HEK293 (cell line): ENCODE results near the gene NBDY.

Source experiments
- TCF7L2 ChIP-seq: IDR thresholded peaks from 2 replicates; pipeline ENCODE4 v1.6.1; 2011; ENCODE audit warnings: low read depth, mild to moderate bottlenecking, inconsistent platforms, low read length, moderate library complexity, borderline replicate concordance
- ZNF274 ChIP-seq, 2 experiments: fragments of 200-500 bp in 1 of 2; fragments of 450-650 bp in 1 of 2; sonication (Bioruptor generic) in 1 of 2; formaldehyde crosslinking in 1 of 2; IDR thresholded peaks; 2 replicates each; pipeline versions ENCODE4 v1.5.1 to v1.6.1; 2014 to 2016; ENCODE audit warnings: borderline replicate concordance in 1 of 2, inconsistent platforms in 1 of 2, low read length in 1 of 2, missing biosample characterization in 1 of 2, missing genetic modification characterization in 1 of 2
- TF ChIP-seq, protein P1 (sequence below): fragments of 450-650 bp; formaldehyde crosslinking; IDR thresholded peaks from 2 replicates; pipeline ENCODE4 v1.5.1; 2016; ENCODE audit warnings: missing biosample characterization, missing genetic modification characterization
- TF ChIP-seq, protein P2 (sequence below): fragments of 450-650 bp; formaldehyde crosslinking; IDR thresholded peaks from 2 replicates; pipeline ENCODE4 v1.5.1; 2016; ENCODE audit warnings: missing biosample characterization, missing genetic modification characterization

DNA sequence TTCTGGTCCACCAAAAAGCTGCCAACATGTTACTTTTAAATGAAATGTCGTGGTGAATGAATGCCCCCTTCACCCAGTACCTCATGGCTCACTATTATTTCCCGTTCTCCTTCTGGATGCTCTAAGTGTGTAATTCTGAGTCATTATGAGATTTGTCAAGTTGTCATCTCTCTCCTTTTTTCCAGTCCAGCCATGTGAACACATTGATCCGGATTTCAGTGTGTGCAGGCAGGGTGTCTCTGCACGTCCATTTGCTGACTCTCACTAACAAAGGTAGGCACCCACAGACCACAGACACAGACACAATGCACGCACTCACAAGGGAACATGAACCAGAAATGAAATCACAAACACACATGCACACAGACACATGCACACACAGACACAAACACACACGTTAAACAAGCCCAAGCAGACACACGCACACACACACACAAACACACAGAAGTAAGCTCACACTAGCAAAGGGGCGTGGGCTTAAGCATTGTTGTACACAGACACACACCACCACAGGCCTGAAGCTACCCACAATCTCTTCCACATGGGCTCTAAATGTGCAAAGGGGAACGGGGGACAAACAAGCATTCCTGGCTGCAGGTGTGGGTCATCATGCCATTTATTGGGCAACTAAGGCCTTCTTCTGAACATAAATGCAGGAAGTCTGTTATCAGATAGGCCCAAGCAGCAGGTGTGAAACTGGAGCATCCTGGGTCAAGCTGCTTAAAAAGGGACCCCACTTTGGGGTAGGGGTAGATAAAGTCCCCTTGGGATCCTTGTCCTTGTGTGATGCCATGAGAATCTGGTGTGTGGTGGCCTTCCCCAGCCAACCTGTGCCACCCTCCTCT, 58.1 kb downstream of the NBDY start:
- TF ChIP-seq TCF7L2 (no peak), ZNF274 (IDR thresholded peaks at IDR 0.05; ENCODE audit: low read length) (no peak), ZNF274 (tag by site-specific recombination; IDR thresholded peaks at IDR 0.05; ENCODE audit: borderline replicate concordance) (no peak)
- TF ChIP-seq, protein P1, sequence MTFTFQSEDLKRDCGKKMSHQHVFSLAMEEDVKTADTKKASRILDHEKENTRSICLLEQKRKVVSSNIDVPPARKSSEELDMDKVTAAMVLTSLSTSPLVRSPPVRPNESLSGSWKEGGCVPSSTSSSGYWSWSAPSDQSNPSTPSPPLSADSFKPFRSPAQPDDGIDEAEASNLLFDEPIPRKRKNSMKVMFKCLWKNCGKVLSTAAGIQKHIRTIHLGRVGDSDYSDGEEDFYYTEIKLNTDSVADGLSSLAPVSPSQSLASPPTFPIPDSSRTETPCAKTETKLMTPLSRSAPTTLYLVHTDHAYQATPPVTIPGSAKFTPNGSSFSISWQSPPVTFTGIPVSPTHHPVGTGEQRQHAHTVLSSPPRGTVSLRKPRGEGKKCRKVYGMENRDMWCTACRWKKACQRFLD (tag by site-specific recombination), result no peak
- TF ChIP-seq, protein P2, sequence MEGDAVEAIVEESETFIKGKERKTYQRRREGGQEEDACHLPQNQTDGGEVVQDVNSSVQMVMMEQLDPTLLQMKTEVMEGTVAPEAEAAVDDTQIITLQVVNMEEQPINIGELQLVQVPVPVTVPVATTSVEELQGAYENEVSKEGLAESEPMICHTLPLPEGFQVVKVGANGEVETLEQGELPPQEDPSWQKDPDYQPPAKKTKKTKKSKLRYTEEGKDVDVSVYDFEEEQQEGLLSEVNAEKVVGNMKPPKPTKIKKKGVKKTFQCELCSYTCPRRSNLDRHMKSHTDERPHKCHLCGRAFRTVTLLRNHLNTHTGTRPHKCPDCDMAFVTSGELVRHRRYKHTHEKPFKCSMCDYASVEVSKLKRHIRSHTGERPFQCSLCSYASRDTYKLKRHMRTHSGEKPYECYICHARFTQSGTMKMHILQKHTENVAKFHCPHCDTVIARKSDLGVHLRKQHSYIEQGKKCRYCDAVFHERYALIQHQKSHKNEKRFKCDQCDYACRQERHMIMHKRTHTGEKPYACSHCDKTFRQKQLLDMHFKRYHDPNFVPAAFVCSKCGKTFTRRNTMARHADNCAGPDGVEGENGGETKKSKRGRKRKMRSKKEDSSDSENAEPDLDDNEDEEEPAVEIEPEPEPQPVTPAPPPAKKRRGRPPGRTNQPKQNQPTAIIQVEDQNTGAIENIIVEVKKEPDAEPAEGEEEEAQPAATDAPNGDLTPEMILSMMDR (tag by site-specific recombination), result no peak
